GM21723 (cell line): ENCODE data around the gene BANF2.

Source experiments
- ATAC-seq: cut with Tn5 transposase; IDR thresholded peaks from one replicate; pipeline ENCODE4 v1.9.1; 2021; ENCODE audit warnings: mild to moderate bottlenecking, moderate library complexity; ENCODE audit not compliant: unreplicated experiment

BANF2 gene

DNA sequence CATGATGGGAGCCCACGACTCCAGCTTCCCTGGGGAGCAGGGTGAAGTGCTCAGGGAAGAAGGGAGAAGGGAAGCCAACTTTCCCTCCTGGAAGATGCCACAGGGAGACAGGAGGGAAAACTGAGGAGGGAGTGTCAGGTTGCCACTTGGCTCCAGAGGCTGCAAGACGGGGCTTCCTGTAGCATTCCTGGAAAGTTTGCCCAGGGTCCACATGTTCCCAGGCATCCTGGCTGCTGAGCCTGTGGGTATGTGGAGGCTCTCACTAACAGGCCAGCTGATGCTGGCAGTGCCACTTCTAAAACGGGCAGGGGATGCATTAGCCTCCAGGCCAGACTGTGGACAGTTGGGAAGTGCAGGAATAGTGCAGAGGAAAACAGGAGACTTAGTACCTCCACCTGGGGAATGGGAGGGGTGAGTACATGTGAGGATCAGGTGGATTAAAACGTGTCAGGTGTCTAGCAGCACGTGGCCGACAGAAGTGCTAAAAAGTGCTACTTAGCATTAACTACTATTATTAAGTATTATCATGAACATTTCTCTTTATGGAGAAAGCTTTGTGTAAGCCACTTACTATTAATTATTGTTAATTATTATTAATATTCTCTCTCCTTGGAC, 33.2 kb downstream of the BANF2 start:
- no peak for ATAC-seq

DNA sequence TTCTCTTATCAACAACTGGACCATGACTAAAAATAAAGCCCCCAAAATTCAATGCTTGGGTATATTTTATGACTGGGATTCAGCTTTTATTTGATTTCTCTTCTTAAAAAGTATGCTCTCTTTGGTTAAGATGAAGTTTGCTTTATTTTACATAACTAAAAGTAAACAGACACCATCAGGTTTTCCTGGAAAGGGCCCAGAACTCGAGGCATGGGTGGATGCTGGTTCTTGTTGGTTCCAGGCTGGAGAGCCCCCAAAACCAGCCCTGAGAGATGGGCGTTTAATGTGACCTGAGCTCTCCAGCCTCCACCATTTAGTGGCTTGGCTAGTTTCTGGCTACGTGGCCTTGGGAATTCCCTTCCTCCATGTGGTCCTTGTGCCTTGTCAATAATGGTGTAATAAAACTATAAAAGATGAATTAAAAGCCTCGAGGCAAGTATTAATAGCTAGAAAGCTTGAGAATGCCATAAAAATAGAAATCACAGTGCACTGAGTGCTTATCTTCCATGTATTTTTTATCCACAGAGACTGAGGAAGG, 34.1 kb downstream of the BANF2 start:
- no peak for ATAC-seq

DNA sequence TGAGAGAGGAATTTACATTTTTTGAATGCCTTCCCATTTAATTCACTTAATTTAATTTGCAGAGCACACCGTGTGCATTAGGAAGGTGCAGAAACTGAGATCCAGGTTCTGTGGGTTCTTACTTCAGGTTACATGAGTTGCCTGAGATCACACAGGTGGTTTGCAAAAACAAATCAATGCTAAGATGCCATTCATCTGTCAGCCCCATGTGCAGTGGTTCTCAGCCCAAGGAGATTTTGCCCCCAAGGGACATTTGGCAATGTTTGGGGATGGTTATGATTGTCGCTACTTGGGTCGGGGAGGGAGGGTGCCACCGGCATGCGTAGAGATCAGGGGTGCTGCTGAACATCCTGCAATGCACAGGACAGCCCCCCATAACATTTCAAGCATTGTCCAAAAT, 34.6 kb downstream of the BANF2 start:
- no peak for ATAC-seq

DNA sequence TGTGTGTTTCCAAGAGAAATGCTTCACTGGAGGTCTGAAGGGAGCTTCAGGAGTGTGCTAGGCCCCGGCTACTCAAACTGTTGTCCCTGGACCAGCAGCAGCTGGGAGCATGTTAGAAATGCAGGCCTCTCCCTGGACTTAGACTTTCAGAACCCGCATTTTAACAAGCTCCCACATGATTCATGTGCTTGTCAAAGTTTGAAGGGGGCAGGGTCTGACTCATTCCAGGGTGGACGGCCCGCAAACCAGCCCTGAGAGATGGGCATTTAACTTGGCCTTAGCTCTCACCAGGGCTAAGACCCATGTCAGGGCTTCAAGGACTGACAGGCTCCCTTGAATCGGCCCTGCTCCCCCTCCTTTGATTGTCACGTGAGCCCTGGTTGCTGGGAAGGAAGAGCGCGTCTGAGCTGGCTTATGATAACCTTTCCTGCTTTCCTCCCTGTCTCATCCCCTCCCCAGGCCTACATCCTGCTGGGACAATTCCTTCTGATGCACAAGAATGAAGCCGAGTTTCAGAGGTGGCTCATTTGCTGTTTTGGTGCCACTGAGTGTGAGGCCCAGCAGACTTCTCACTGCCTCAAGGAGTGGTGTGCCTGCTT, 35.5 kb downstream of the BANF2 start:
- no peak for ATAC-seq

DNA sequence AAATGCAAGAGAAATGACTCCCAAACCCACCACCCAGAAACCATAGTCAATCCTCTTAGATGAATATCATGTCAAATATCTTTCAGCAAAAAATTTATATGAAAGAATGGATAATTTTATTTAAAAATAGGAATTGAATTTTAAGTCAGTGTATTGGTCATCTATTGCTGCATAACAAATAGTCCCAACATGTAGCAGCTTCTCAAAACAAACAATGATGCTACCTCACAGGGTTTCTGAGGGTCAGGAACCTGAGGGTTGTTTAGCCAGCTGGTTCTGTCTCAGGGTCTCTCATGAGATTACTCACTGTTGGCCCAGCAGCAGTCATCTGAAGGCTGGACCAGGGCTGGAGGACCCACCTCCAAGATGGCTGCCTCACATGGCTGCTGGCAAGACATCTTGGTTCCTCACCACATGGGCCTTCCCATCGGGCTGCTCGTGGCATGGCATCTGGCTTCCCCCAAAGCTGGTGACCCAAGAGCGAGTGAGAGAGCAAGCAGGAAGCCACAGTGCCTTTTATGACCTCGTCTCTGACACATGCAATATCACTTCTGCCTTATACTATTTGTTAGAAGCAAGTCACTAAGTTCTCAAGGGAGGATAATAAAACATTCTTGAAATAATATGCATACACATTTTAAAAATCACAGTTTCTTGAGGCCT, 36.3 kb downstream of the BANF2 start:
- ATAC-seq: no peak

DNA sequence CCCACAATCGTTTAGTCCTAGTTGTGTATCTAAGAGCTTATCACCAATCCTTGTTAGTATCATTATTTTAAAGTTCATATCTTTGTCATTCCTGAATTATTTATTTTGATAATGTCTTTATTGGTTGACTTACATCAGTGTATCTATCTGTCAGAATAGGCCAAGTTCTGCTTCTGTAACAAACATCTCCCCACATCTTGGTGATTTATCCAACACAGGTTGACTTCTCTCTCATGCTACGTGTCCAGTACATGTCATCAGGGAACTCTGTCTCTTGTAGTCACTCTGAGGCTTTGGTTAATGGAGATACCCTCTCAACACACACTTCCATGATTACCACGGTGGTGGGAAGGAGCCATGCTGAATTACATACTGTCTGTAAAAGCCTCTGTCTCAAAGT, 38.4 kb downstream of the BANF2 start:
- ATAC-seq: no peak

DNA sequence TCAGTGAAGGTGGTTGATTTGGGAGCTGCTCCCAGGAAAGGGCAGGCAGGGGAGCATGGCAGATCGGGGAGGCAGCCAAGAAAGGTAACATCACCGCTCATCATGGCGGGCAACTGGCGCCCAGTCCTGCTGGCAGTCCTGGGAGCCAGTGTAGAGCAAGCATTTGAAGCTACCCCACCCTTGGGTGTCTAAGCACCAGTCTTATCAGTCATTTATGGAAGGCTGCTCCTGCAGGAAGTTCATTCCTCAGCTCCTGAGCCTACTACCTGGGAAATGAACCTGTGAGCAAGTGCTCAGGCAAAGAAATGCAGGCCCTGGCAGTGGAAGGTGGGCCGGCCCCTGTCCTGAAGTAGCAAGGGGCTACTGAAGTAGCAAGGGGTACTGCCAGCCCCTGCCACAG, 41.5 kb downstream of the BANF2 start:
- ATAC-seq: no peak

DNA sequence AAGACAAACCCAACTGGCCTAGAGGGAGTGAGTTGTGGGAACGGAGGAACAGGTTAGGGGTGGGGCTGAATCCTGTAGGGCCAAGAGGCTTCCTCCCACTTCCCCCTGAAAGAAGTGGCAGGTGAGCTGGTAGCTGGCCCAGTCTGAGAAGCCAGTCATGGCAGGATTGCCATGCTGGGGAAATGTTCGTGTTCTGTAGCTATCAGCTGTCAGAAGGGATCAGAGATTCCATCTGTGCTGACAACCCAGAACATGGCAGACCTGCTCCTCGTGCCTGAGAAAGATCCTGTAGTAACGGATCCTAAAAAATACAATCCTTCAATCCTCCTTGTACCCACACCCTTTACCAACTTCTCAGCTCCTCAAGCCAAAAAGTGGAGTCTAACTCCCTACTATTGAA, 43.0 kb downstream of the BANF2 start:
- ATAC-seq: no peak

DNA sequence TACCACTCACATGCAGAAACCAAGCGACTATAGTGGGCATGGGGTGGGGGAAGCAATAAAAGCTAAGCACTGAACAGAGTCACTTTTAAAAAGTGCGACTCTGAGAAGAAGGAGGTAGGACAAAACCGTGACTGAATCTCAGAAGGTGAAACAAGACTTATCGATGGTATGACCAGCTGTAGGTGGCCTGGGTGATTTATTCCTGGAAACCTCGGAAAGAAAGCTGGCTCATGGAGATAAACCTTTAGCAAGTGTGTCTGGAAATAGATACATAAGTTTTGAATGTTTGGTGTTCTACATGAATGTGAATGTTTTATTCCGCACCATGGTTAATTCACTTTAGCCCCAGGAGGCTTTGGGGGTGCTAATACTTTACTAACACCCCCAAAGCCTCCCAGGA, 43.9 kb downstream of the BANF2 start:
- no peak for ATAC-seq

DNA sequence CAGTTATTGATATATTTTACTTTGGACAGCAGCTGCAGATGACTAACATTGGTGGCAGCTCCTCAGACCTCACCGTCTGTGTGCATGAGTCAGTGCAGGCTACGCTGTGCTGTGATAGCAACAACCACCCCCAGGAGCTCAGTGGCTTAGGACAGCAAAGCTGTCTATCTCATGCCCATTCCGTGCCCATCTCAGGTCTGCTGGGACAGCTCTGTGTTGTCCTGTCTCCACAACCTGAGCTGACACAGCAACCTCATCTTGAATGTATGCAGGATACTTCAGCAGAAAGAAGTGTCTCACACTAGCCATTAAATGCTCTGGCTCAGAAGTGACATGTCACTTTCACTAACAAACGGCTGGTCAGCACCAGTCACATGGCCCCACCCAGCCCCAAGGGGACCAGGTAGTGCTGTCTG, 47.7 kb downstream of the BANF2 start:
- no peak for ATAC-seq

DNA sequence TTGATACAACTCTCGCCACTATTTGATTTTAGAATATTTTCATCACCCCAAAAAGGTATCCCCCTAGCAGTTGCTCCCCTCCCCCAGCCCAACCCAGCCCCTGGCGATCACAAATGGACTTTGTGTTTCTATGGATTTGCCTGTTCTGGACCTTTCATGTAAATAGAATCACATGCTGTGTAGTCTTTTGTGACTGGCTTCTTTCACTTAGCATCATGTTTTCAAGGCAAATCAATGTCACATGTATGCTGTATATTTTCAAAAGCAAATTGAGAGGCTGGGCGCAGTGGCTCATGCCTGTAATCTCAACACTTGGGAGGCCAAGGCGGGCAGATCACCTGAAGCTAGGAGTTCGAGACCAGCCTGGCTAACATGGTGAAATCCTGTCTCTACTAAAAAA, 48.5 kb downstream of the BANF2 start:
- no peak for ATAC-seq

DNA sequence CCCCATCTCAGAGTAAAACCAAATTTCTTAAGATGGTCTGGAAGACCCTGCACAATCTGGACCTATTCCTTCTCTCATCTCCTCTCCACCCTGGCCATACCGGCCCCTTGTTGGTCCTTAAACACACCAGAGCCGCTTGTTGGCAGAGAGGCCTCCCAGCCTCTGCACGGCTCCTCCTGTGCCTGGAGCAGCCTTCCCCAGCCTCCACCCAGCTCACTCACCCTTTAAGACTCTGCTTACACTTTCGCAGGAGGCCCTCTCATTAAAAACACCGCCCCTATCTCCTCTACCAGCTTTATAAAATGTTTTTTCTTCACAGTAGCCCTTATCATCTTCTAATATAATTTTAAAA, 49.8 kb downstream of the BANF2 start:
- ATAC-seq: no peak

DNA sequence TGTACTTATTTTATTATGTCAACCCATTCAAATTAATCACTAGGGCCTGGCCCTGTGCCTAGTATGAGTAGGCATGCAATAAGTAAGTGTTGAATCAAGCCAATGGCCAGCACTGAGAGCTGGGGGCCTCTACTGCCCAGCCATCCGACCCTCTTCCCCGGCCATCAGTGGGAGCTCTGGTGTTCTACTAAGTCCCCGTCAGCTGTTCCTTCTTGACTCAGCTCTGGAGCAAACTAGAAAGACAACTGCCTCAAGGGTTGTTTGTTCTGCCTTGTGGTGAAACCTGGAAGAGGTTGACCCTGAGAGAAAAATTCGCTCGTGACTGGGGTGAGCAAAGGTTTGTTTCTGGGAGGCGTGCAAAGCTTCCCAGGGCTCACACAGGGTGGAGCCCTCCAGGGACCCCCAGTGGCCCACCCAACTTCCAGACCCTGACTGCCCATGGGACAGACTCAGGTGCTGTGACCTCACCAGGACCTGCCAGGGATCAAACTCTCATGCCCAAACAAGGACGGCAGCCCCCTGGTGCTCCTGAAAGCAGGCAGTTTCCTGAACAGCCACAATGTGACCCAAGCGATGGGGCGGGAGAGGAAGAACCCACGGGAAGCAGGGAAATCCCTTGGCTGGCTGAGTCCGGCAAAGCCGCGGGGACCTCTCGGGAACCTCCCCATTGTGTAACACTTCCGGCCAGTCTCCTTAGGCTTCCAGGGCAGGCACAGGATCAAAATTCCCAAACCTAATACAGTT, 50.4 kb downstream of the BANF2 start:
- no peak for ATAC-seq

DNA sequence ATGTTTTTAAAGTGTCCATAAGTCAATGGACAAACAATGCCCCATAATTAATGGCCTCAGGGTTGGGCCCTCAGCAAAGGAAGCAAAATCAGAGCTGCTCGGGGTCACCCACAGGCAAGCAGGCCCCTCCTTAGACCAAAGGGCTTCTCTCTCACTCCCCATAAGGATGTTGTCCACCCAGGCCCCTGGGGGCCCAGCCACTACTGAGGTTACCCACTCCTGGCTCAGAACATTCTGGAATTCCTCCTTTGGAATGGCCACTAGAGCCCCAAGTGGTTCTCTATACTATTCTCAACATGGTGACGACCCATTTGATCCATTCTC, 50.9 kb downstream of the BANF2 start:
- ATAC-seq: no peak

DNA sequence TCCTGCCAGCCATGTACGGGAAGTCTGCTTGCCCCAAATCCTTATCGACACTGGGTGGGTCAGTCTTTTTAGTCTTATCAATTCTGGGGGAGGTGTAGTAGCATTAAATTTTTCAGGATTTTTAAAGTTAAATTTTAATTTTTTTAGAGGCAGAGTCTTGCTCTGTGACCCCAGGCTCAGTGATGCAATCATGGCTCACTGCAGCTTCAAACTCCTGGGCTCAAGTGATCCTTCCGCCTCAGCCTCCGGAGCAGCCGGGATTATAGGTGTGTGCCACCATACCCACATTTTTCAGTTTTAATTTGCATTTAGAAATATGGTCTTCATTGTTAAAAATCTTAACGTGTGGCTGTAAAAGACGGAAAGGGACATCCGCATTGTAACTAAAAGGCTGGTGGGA, 51.9 kb downstream of the BANF2 start:
- ATAC-seq: no peak

DNA sequence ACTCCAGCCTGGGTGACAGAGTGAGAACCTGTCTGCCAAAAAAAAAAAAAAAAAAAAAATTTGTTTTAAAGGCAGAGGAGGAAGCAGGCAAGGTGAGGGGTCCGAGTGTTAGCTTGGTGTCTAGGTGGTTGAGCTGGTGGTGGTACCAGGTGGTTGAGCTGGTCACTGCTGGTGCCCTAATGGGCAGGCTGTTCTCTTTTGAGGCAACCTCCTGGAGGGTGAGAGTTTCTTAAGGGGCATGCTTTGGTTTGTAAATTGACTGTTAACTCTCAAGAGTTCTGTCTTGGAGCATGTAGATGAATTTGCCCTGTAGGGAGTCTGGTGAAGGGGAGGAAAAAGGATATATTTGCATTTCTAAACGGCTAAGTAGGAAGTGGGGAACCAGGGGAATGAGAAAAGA, 52.7 kb downstream of the BANF2 start:
- no peak for ATAC-seq

DNA sequence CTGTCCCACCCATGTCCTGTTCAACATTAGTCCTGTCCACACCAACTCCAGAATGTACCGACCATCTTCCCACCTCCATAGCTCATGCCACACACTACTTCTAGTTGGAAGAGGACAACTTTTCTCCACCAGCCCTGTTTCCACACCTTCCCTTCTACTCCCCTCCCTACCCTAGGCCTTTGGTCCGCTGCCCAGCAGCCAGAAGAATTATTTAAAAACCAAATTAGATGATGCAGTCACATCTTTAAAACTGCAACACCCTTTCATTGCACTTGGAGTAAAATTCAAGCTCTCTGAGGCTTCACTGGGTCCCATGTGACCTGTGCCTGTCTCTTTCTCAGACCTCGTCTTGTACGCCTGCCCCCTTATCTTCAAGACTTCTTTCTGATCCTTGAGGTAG, 53.8 kb downstream of the BANF2 start:
- no peak for ATAC-seq

DNA sequence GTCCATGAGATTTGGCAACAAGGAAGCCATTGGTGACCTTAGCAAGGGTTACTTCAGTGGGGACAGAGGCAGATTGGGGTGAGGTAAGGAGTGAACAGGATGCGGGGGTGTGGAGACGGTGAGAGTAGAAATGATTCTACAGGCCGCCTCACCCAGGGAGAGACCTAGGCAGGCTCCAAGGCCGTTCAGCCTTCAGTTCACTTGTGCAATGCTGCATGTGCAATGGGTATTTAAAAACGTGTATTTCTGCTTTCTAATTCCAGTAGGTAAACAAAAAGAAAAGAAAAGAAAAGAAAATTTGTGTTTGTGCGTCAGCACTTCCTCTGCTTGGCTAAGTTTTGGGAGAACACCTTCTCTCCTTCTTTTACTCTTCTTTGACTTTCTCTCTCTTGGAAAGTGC, 56.8 kb downstream of the BANF2 start:
- no peak for ATAC-seq

DNA sequence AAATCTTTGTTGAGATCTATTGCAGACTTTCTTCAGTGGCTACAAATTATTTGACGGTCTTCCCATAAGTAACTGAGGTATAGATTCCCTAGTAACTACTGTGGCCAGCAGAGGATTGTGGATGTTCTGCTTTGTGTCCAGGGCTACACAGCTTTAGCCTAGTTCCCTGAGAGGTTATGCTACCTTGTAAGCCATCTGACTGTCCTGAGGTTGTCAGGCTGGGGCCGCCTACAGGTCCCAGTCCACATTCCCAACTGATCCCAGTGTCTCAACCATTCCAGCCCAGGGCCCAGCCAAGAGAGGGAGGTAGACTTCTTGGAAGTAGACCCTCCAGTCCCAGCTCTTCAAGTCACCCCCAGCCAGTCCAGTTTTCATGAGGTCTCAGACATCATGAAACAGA, 57.7 kb downstream of the BANF2 start:
- no peak for ATAC-seq

DNA sequence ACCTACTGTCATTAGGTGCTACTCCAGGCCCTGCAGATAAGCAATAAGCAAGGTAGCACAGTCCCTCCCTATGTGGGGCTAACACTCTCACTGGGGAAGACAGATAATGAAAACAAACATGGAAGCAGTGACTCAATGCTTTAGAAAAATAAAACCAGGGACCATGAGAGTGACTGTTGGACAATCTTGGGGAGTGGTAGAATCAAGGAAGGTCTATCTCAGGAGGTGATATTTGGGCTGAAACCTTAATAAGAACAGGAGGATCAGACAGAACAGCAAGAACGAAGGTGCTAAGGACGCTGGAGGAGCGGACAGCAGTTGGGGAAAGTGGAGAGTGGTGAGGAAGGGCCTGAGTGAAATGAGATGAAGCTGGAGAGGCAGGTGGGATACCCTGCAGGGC, 58.2 kb downstream of the BANF2 start:
- no peak for ATAC-seq

DNA sequence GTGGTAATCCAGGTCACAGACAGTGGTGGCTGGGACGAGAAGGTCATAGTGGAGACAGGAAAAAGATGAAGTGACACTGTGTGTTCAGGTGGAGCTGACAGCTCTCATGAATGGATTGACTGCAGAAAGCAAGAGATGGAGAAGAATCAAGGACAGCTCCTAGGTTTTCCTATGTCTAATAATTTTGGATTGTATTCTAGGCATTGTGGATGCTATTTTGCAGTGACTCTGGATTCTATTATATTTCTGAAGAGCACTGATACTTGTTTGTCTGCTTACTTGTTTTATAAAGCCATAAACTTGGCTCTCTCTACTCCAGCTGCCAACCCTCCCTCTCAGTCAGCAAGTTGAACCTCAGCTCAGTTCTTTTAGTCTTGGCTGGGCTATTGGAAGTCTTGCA, 58.7 kb downstream of the BANF2 start:
- no peak for ATAC-seq

DNA sequence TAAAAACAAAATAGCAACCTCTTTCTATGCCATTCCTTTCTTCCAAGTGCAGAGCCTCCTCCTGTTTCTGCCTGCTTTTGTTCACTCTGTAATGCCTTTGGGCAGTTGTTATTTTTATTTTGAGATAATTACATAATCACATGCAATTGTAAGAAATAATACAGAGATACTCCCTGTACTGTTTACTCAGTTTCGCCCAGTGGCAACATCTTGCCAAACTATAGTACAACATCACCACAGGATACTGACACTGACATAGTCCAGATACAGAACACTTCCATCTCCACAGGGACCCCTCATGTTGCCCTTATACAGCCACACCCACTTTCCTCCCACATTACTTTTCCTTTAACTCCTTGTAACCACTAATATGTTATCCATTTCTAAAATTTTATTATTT, 59.7 kb downstream of the BANF2 start:
- ATAC-seq: no peak
